Lower leg skin (tissue), 3 donors: Measurements from ENCODE around the gene CARD16.

Source experiments
- CTCF ChIP-seq, 3 donors: fragments of 450-650 bp; IDR thresholded peaks; one replicate each; pipeline ENCODE4 v1.5.1; 2016; ENCODE audit warnings: antibody characterized with exemption in 3 of 3, mild to moderate bottlenecking in 3 of 3, moderate library complexity in 2 of 3
- POLR2A ChIP-seq, 2 donors: fragments of 450-650 bp; IDR thresholded peaks; one replicate each; pipeline ENCODE4 v1.6.1; 2016 to 2017; ENCODE audit warnings: antibody characterized with exemption in 2 of 2, mild to moderate bottlenecking in 1 of 2, moderate library complexity in 1 of 2

GRCh38 chr11:104991994-104992393, 53.1 kb downstream of the CARD16 start:
- TF ChIP-seq CTCF (IDR thresholded peaks at IDR 0.05) (no peak), POLR2A (IDR thresholded peaks at IDR 0.05) (no peak)
